Stimulated activated CD8-positive, alpha-beta memory T cell treated with anti-CD3 and anti-CD28 coated beads, Interleukin-4, amount 100 ng/mL, for 4 hours (primary cell): Measurements from ENCODE around the gene ALDH1A3.

Experiments
- DNase-seq, 2 donors: peaks; one replicate each; pipeline ENCODE4 v3.0.0-alpha.2; 2020; ENCODE audit warnings: low read depth in 2 of 2, low spot score in 1 of 2

ALDH1A3 gene

GRCh38 chr15:100901296-100901695 lies 21.7 kb downstream of the ALDH1A3 start:
- DNase-seq, result no peak

GRCh38 chr15:100901702-100902435 lies 22.2 kb downstream of the ALDH1A3 start:
- DNase-seq, result no peak

- DNase-seq, result no peak
Observed at GRCh38 chr15:100902436-100903167, 23.0 kb downstream of the ALDH1A3 start.

GRCh38 chr15:100903168-100903554 lies 23.5 kb downstream of the ALDH1A3 start:
- DNase-seq, result no peak

- no peak for DNase-seq
Observed at GRCh38 chr15:100905850-100906249, 26.2 kb downstream of the ALDH1A3 start.

GRCh38 chr15:100908466-100908865 lies 28.8 kb downstream of the ALDH1A3 start:
- no peak for DNase-seq

GRCh38 chr15:100909565-100909964 lies 29.9 kb downstream of the ALDH1A3 start:
- DNase-seq, result no peak

- DNase-seq, result no peak
Observed at GRCh38 chr15:100909989-100910955, 30.6 kb downstream of the ALDH1A3 start.

- no peak for DNase-seq
Observed at GRCh38 chr15:100911086-100911485, 31.5 kb downstream of the ALDH1A3 start.

- DNase-seq, result no peak
Observed at GRCh38 chr15:100913961-100914360, 34.3 kb downstream of the ALDH1A3 start.

- no peak for DNase-seq
Observed at GRCh38 chr15:100914876-100915275, 35.2 kb downstream of the ALDH1A3 start.

GRCh38 chr15:100918034-100918689 lies 38.5 kb downstream of the ALDH1A3 start:
- peak; percentile 11 to 24 for DNase-seq

- DNase-seq, result no peak
Observed at GRCh38 chr15:100918690-100919480, 39.3 kb downstream of the ALDH1A3 start, which contains the start of gene LRRK1. Gene LRRK1 (plus strand): TSS chr15:100919357. CDS start chr15:100924633, 5,276 bp downstream.

GRCh38 chr15:100919481-100920405 lies 40.1 kb downstream of the ALDH1A3 start:
- DNase-seq, result no peak

- no peak for DNase-seq
Observed at GRCh38 chr15:100920516-100921135, 41.0 kb downstream of the ALDH1A3 start.

GRCh38 chr15:100922192-100923040 lies 42.8 kb downstream of the ALDH1A3 start:
- no peak for DNase-seq

- no peak for DNase-seq
Observed at GRCh38 chr15:100923076-100923475, 43.4 kb downstream of the ALDH1A3 start.

GRCh38 chr15:100923902-100924301 lies 44.3 kb downstream of the ALDH1A3 start:
- no peak for DNase-seq
